NCI-H82 treated with DMSO at 0.1 percent for 48 hours (cell line): ENCODE data around the gene SLC7A11.
A peak's percentile ranks its signal among the peaks of the same experiment; 100 is the strongest.
"Not testable (repeated sequence)": the region's sequence is repeated elsewhere in the genome, so short reads cannot be mapped to it uniquely, and the experiment has no call there.

Experiments used
- DNase-seq: peaks from one replicate; lab custom pipeline; 2025; ENCODE audit not compliant: unreplicated experiment; lab: John Stamatoyannopoulos, UW

Gene SLC7A11

GRCh38 chr4:138243369-138243768, 1.2 kb upstream of the SLC7A11 start:
- no peak for DNase-seq

DNA sequence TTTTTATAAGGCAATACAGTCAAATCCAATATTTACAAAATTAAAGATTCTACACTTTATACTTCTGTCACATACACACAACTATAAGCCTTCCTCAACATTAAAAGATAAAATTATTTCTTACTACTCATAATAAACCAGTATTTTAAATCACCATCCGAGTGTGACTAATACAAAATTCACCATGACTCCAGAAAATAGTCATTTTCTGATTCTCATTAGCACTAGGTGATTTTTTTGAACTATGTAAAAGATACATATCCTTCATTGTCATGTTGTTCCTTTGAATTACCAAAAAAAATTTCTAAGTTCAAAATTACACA, 646 bp upstream of the SLC7A11 start:
- DNase-seq, result no peak

DNA sequence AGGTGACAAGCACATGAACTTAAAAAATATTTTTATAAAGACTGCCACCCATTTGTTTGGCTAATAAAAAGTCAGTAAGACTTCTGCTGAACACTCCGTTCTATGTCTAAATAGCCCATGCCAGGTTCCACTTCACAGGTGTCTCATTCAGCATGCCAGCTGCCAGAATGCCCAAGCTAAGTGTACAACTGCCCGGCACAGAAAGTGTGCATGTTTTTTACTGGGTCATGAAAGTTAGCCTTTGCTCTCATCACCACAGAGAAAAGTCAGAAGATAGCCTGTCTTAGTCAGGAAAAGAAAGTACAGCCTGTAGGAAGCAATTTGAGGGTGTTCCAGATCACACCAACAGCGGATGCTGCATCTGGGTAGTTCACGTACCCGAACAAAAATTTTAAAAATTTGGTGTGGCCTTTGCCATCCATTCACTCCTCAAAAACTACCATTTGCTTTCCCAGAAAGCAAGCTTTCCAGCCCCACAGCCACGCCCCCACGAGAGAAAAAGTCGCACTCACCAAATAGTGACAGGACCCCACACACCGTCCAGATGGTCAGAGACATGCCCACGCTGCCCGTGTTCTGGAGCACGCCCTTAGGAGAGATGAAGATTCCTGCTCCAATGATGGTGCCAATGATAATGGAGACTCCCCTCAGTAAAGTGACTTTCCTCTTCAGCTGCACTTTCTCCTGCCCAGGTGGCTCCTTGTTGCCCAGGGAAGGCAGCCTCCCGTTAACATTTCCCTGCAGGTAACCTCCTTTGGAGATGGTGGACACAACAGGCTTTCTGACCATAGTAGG, 671 bp downstream of the SLC7A11 start:
- DNase-seq, result no peak

DNA sequence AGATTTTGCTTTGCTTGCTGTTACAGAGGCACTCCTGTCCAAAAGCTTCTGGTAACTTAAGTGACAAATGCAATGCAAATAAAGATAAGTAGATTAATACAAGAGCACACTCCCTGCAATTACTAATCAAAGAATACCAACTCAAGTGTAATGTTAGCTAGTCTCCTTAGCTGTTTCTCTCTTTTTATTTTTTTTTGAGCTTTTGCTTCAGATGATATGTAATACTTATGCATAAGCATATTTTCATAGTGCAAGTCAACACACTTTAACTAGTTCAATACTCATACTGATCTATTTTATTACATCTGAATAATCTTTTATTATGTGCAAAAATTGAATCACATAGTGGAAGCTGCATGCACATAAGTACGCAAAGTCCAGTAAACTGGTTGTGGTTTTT, 2.7 kb downstream of the SLC7A11 start:
- DNase-seq, result no peak

- no peak for DNase-seq
Measured at GRCh38 chr4:138238521-138239292, 3.4 kb downstream of the SLC7A11 start.

DNA sequence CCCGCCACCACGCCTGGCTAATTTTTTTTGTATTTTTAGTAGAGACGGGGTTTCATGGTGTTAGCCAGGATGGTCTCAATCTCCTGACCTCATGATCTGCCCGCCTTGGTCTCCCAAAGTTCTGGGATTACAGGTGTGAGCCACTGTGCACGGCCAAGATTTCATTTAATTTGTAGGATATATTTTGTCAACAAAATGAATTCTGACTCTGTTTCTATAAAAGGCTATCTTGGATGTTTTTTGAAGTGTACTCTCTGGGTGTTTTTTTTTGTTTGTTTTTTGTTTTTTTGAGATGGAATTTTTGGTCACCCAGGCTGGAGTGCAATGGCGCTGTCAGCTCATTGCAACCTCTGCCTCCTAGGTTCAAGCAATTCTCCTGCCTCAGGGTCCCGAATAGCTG, 5.0 kb downstream of the SLC7A11 start:
- not testable (repeated sequence) for DNase-seq

GRCh38 chr4:138236037-138236436, 6.1 kb downstream of the SLC7A11 start:
- no peak for DNase-seq

DNA sequence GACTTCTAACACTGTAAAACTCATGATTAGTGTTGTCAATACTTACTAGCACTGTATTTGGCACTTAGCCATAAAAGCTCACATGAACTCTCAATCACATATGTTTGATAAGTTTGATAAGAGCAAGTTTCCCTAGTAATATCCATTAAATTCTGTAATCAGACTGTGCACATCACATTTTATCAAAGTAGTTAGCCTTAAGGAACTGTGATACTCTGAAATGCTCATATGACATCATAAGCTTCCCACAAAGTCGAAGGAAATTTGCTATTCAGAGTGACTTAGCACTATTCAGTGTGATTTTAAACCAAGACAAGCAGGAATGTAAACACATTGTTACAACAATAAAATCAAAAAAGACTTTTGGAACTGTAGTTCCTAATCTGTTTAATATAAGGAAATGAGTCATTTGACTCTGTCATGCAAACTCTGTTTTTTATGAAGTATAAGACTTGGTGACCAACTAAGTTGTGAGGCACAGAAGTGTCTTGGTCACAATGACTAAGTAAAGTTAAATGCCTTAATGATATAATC, 6.7 kb downstream of the SLC7A11 start:
- no peak for DNase-seq

DNA sequence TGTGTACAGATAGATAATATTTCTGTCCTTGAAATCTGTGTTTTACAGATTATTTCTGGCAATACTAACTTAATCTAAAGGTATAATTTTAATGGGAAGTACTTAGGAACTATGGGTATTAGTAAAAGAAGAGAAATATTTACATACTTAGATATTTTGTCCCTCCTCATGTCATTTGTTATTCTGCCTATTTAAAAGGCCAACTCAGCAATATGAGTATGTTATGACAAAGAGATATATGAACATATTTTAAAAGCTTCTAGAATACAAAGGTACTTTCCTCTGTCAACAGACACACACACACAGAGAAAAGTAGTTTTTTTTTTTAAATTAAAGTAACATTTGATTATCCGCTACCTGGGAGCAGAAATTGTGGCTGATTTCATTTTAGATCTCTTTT, 7.9 kb downstream of the SLC7A11 start:
- no peak for DNase-seq

GRCh38 chr4:138233313-138234034, 8.7 kb downstream of the SLC7A11 start:
- DNase-seq, result no peak

GRCh38 chr4:138232364-138232763, 9.8 kb downstream of the SLC7A11 start:
- no peak for DNase-seq

- DNase-seq, result no peak
Measured at GRCh38 chr4:138230048-138230447, 12.1 kb downstream of the SLC7A11 start.

- DNase-seq, result no peak
Measured at GRCh38 chr4:138229160-138229559, 13.0 kb downstream of the SLC7A11 start.

DNA sequence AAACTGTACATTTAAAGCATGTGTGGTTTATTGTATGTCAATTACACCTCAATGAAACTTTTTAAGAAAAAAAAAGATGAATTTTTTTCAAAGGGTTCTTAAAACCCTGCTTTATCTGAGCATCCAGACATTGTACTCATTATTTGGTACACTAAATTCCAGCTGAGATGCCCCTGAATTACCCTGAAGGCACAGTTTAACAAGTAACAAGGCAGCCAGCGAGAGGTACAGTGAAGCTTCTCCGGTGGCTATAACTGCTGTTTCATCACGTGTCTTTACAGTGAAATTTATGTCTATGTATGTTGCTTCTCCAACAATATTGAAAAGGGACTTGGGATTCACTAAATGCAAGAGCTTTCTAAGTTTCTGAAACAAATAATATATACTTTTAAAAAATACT, 15.8 kb downstream of the SLC7A11 start:
- DNase-seq, result no peak

DNA sequence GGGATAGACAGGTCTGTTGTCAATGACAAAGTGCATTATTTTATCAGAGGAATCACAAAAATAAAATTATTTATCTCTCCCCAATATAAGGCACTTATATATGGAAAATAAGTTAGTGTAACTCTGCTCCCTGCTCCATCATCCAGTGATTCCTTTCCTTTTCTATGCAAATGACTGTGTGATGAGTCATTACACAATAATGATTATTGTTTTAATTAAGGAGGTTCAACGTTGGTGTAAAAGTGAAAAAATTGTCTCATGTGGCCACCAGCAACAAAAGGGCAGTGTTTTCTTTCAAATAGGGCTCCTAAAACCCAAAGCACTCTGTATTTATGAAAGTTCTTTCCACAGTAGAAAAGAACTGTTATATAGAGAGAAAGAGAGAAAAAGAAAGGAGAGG, 16.7 kb downstream of the SLC7A11 start:
- DNase-seq, result no peak

GRCh38 chr4:138224614-138225013, 17.5 kb downstream of the SLC7A11 start:
- no peak for DNase-seq

- DNase-seq, result no peak
Measured at GRCh38 chr4:138223231-138223910, 18.8 kb downstream of the SLC7A11 start.

DNA sequence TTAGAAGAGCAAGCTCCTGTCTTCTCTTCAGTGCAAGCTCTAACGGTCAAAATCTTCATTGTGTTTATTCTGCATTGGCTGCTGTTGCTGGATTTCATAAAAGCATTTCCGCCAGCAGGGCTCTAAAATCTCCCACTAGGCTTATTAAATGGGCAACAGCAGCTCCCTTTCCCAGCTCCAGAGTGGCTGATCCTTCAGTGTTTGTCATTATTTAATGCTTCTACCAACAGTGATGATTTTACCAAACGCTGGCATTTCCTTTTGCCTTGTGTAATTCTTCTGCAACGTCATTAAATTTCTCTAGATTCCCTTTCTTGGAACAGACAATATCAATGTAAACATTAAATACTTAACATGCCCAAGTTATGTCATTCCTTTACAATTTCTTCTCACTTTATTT, 20.1 kb downstream of the SLC7A11 start:
- peak; percentile 6 for DNase-seq

DNA sequence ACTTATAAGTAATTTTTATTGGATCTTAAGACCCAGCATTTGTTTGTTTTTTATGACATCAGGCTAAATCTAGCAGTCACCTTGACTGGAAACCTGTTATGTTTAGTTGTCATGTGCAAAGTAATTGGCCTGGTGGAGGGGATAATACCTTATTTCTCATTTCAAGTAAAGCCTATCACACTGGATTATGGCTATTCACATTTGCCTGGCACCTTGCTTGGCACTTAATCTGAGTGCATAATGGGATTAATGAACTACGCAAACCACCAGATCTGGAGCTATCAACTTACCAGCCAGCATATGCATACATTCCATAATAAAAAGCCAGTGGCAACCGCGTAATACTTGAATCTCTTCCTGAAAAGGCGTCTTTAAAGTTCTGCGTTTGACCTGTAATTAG, 23.2 kb downstream of the SLC7A11 start:
- DNase-seq, result peak; percentile 76

- no peak for DNase-seq
Measured at GRCh38 chr4:138217567-138217966, 24.6 kb downstream of the SLC7A11 start.

DNA sequence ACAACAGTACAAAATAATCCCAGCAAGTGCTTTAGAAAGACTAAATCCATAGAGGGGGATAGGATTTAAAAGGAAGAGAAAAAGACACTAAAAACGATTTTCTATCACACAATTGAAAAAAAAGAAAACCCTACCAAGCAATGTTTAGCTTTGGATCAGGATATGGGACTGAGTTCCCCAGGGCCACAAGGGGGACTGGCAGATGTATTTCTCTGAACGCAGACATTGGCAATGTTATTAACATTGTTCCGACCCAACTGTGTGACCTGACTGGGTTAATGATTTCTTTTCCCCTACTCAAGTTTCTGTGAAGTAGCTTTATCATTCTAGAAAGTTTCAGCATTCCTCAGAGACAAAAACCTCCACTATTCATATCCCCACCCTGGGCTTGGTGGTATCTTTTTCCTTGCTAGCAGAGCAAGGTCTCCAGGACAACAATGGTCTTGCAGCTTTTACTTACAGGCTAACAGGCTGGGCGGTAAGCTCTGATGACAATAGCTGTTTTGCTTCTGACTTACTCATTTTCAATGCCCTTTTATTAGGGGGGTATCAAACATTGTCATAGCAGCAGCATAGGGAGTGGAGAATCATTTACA, 25.8 kb downstream of the SLC7A11 start:
- DNase-seq, result no peak
